ENCODE data around the gene PEA15.

PEA15 gene

GRCh38 chr1:160179336-160179735, 25.8 kb upstream of the PEA15 start:
- no peak for DNase-seq (ENCODE audit: low spot score)

- DNase-seq (ENCODE audit: low spot score): no peak
Measured at GRCh38 chr1:160186246-160186645, 18.9 kb upstream of the PEA15 start.

GRCh38 chr1:160186729-160187128, 18.5 kb upstream of the PEA15 start:
- no peak for DNase-seq (ENCODE audit: low spot score)

- DNase-seq (ENCODE audit: low spot score): no peak
Measured at GRCh38 chr1:160187407-160187806, 17.8 kb upstream of the PEA15 start.

- DNase-seq (ENCODE audit: low spot score): no peak
Measured at GRCh38 chr1:160188341-160188740, 16.8 kb upstream of the PEA15 start.

- no peak for DNase-seq (ENCODE audit: low spot score)
Measured at GRCh38 chr1:160189649-160190625, 15.2 kb upstream of the PEA15 start, which contains the start of gene CASQ1. Gene CASQ1, plus strand, starts transcription at chr1:160190575. Its CDS starts 177 bp downstream, at chr1:160190752.

- DNase-seq (ENCODE audit: low spot score): no peak
Measured at GRCh38 chr1:160191756-160192155, 13.4 kb upstream of the PEA15 start.

GRCh38 chr1:160192234-160192633, 12.9 kb upstream of the PEA15 start:
- no peak for DNase-seq (ENCODE audit: low spot score)

- peak; percentile 72 for DNase-seq (ENCODE audit: low spot score)
Measured at GRCh38 chr1:160193091-160193819, 11.9 kb upstream of the PEA15 start.

- no peak for DNase-seq (ENCODE audit: low spot score)
Measured at GRCh38 chr1:160193832-160194736, 11.1 kb upstream of the PEA15 start.

GRCh38 chr1:160194737-160195059, 10.5 kb upstream of the PEA15 start:
- DNase-seq (ENCODE audit: low spot score): no peak

- DNase-seq (ENCODE audit: low spot score): no peak
Measured at GRCh38 chr1:160196143-160196542, 9.0 kb upstream of the PEA15 start.

GRCh38 chr1:160197231-160197630, 8.0 kb upstream of the PEA15 start:
- no peak for DNase-seq (ENCODE audit: low spot score)

GRCh38 chr1:160200786-160201185, 4.4 kb upstream of the PEA15 start:
- DNase-seq (ENCODE audit: low spot score): no peak

GRCh38 chr1:160204526-160205241, 500 bp upstream of the PEA15 start:
- DNase-seq (ENCODE audit: low spot score): no peak

- no peak for DNase-seq (ENCODE audit: low spot score)
Measured at GRCh38 chr1:160206036-160206389, 829 bp downstream of the PEA15 start.

- no peak for DNase-seq (ENCODE audit: low spot score)
Measured at GRCh38 chr1:160206421-160207117, 1.4 kb downstream of the PEA15 start.

- no peak for DNase-seq (ENCODE audit: low spot score)
Measured at GRCh38 chr1:160207118-160207650, 2.0 kb downstream of the PEA15 start.

- no peak for DNase-seq (ENCODE audit: low spot score)
Measured at GRCh38 chr1:160207771-160208556, 2.8 kb downstream of the PEA15 start.
